Endothelial cell of umbilical vein (primary cell): ENCODE results near the gene CSNK1E. TPM values are rescaled to one million over a fixed set of nuclear protein-coding genes. Genes with fewer than 3 reads are reported as not detected.

Source experiments
- BruUV-seq: library from RNA; stranded (reverse); fragments of 400-500 nt; replicated peaks from 2 replicates; lab custom pipeline; 2021; lab: Mats Ljungman, UMichigan
- CTCF ChIA-PET: fragments of 300-600, 350-600 bp; sonication (Branson Sonifier 250); formaldehyde crosslinking; loops from one replicate; lab custom pipeline; 2021; ENCODE audit warnings: antibody characterized with exemption, inconsistent platforms; lab: Charles Lee
- POLR2A ChIA-PET: fragments of 300-600, 350-600 bp; sonication (Branson Sonifier 250); formaldehyde crosslinking; loops from one replicate; lab custom pipeline; 2021; ENCODE audit warnings: antibody characterized with exemption, inconsistent platforms; lab: Charles Lee
- DNase-seq: peaks from one replicate; pipeline ENCODE4 v3.0.0-alpha.2; 2011; ENCODE audit warnings: low read depth, low spot score
- FAIRE-seq: peaks from 2 replicates; lab custom pipeline; 2011; peaks lifted over from hg19 to GRCh38; lab: Jason Lieb, UNC
- H2AFZ ChIP-seq: 2 replicates; pipeline ENCODE4 v1.6.0; 2012; ENCODE audit warnings: low read depth, low read length, control low read depth, inconsistent platforms
- H3K27ac ChIP-seq: 2 replicates; pipeline ENCODE4 v1.5.1; 2011; ENCODE audit warnings: low read depth, mild to moderate bottlenecking, control low read depth, low read length, moderate library complexity; ENCODE audit not compliant: insufficient read depth
- H3K27me3 ChIP-seq, 2 experiments: 2 replicates each; pipeline versions ENCODE4 v1.6.0 to v1.6.1; 2011; ENCODE audit warnings: low read length in 2 of 2, mixed read lengths in 1 of 2; ENCODE audit not compliant: control insufficient read depth in 2 of 2, insufficient read depth in 2 of 2
- H3K36me3 ChIP-seq, 2 experiments: 2 replicates in 1 of 2; 3 replicates in 1 of 2; pipeline ENCODE4 v1.5.1; 2011; ENCODE audit warnings: low read length in 2 of 2, mild to moderate bottlenecking in 1 of 2, moderate library complexity in 1 of 2; ENCODE audit not compliant: control insufficient read depth in 2 of 2, insufficient read depth in 2 of 2; ENCODE audit errors: extremely low read depth in 1 of 2
- H3K4me1 ChIP-seq: 3 replicates; pipeline ENCODE4 v1.5.1; 2011; ENCODE audit warnings: mild to moderate bottlenecking, low read length; ENCODE audit not compliant: control insufficient read depth, insufficient read depth; ENCODE audit errors: extremely low read depth
- H3K4me2 ChIP-seq: 2 replicates; pipeline ENCODE4 v1.6.1; 2011; ENCODE audit warnings: low read length, control low read depth, mixed read lengths; ENCODE audit not compliant: insufficient read depth
- H3K4me3 ChIP-seq, 3 experiments: fragments of 200-600 bp in 1 of 3; sonication (generic), shearing (Covaris generic) in 1 of 3; replicated peaks in 1 of 3; 2 replicates each; pipeline ENCODE4 v1.5.1; 2011 to 2016; ENCODE audit warnings: control low read depth in 3 of 3, low read length in 3 of 3, mild to moderate bottlenecking in 2 of 3, inconsistent platforms in 1 of 3, low read depth in 1 of 3, moderate library complexity in 1 of 3; ENCODE audit not compliant: insufficient read depth in 1 of 3
- H3K79me2 ChIP-seq: 2 replicates; pipeline ENCODE4 v1.6.0; 2012; ENCODE audit warnings: low read length, inconsistent platforms; ENCODE audit not compliant: control insufficient read depth, insufficient read depth
- H3K9ac ChIP-seq: replicated peaks from 2 replicates; pipeline ENCODE3; 2011; ENCODE audit warnings: low read length, control low read depth; ENCODE audit not compliant: insufficient read depth; ENCODE audit errors: extremely low read depth
- H3K9me1 ChIP-seq: replicated peaks from 3 replicates; pipeline ENCODE4 v1.6.0; 2011; ENCODE audit warnings: mild to moderate bottlenecking, low read length; ENCODE audit not compliant: control insufficient read depth, insufficient read depth; ENCODE audit errors: extremely low read depth
- H3K9me3 ChIP-seq: replicated peaks from 2 replicates; pipeline ENCODE4 v1.5.1; 2012; ENCODE audit warnings: low read length, inconsistent platforms; ENCODE audit not compliant: control insufficient read depth, insufficient read depth
- H4K20me1 ChIP-seq: replicated peaks from 2 replicates; pipeline ENCODE3; 2011; ENCODE audit warnings: mild to moderate bottlenecking, low read length; ENCODE audit not compliant: control insufficient read depth, insufficient read depth; ENCODE audit errors: extremely low read depth
- EZH2 ChIP-seq: IDR thresholded peaks from 2 replicates; pipeline ENCODE4 v1.6.1; 2012; ENCODE audit warnings: borderline replicate concordance, low read depth, mild to moderate bottlenecking, moderate library complexity, low read length, inconsistent platforms; ENCODE audit not compliant: severe bottlenecking
- FOS ChIP-seq: IDR thresholded peaks from 2 replicates; pipeline ENCODE4 v1.6.1; 2011; ENCODE audit warnings: mild to moderate bottlenecking, low read length, moderate library complexity, borderline replicate concordance; ENCODE audit not compliant: insufficient read depth
- GATA2 ChIP-seq: IDR thresholded peaks from 2 replicates; pipeline ENCODE4 v1.7.0; 2011; ENCODE audit warnings: low read depth, mild to moderate bottlenecking, moderate library complexity, mixed read lengths, low read length; ENCODE audit not compliant: insufficient read length, insufficient read depth
- JUN ChIP-seq: IDR thresholded peaks from 2 replicates; pipeline ENCODE4 v1.6.1; 2011; ENCODE audit warnings: borderline replicate concordance, low read depth; ENCODE audit not compliant: insufficient read length, insufficient read depth
- MAX ChIP-seq: IDR thresholded peaks from 2 replicates; pipeline ENCODE4 v1.6.1; 2011; ENCODE audit not compliant: insufficient read depth, insufficient read length
- MYC ChIP-seq: IDR thresholded peaks from one replicate; pipeline ENCODE4 v1.6.1; 2011; ENCODE audit warnings: mild to moderate bottlenecking, low read depth, low read length
- POLR2A ChIP-seq: IDR thresholded peaks from 2 replicates; pipeline ENCODE4 v1.6.1; 2012; ENCODE audit warnings: low read depth, mild to moderate bottlenecking, control low read depth, low read length
- POLR2AphosphoS5 ChIP-seq: IDR thresholded peaks from 2 replicates; pipeline ENCODE4 v1.6.1; 2012; ENCODE audit warnings: low read depth, mild to moderate bottlenecking, control low read depth, low read length, moderate library complexity; ENCODE audit not compliant: insufficient read depth
- dilution Hi-C: fragments of 300-500 bp; cut with MboI; formaldehyde crosslinking; loops from one replicate; pipeline ENCODE4 v1.15.0; 2019; ENCODE audit warnings: low sequenced_read_pairs; ENCODE audit not compliant: extremely low pct_ligation_motif_present
- intact Hi-C: fragments of 100-400 bp; cut with micrococcal nuclease; formaldehyde crosslinking; loops from one replicate; pipeline ENCODE4 v1.10.0; 2022
- polyA plus RNA-seq, 4 experiments: library from polyadenylated mRNA; depleted of rRNA in 3 of 4; stranded (reverse) in 3 of 4; unstranded in 1 of 4; fragments of >200 nt; gene quantifications; 2 replicates each; pipeline versions ENCODE4 v1.2.1 to v1.2.3, GENCODE V29; 2011 to 2012; ENCODE audit warnings: missing spikeins in 1 of 4
- total RNA-seq: library from RNA; stranded (reverse); gene quantifications from 2 replicates; pipeline ENCODE4 v1.2.3, GENCODE V29; 2021
- TF ChIP-seq, protein P1 (sequence below), 2 donors: IDR thresholded peaks; 1 replicate in 1 of 2; 2 replicates in 1 of 2; pipeline ENCODE4 v1.5.1; 2011; ENCODE audit warnings: low read length in 2 of 2, mild to moderate bottlenecking in 2 of 2, moderate library complexity in 2 of 2, control low read depth in 1 of 2, inconsistent platforms in 1 of 2, low read depth in 1 of 2; ENCODE audit not compliant: insufficient read depth in 1 of 2; ENCODE audit errors: extremely low read depth in 1 of 2

The CSNK1E gene
- total and polyA plus RNA-seq, 2 donors (not counting 3 experiments of a cell fraction or from before 2014, with no cell fraction given), result 259 to 262 TPM

DNA sequence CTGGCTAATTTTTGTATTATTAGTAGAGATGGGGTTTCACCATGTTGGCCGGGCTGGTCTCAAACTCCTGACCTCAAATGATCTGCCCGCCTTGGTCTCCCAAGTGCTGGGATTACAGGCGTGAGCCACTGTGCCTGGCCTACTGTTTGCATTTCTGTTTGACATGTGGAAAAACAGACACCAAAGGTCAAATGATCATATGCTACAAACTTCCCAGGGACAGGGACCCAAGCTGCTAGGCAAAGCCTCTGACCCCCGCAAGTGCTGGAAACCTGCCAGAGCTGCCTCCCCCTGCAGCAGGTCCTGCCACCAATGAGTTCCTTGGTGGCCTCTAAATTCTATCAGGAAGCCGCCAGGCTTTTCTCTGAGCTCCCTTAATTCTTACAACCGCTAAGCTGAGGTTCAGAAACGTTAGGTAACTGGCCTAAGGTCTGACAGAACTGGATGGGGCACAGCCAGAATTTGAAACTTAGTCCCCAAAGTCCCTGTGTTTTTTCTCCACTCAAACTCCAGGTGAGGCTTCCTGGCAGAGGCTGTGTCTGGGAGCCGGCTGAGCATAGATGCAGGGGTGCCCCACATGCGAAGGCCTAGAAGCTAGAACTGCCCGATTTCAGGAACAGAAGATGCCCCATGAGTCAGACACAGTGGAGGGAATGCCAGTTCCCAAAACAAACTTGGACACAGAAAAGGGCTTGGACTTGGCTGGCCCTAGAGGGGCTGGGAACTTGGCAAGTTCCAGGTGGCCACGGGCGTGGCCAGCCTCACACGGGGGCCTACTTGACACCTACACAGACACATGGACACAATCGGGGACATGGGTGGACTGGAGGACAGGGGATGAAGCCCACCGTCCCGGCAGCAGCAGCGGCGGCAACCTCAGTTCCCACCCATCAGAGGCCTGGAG lies 7.4 kb downstream of the CSNK1E start:
- BruUV-seq, result no TSS peak
- dilution Hi-C loops, result no loop called here
- FAIRE-seq, result no peak
- Histone ChIP-seq H3K27me3 (no peaks in the 10 kb centered on the region), H4K20me1 (peaks cover 8% of the 10 kb centered on the region), H3K9me1 (no peaks in the 10 kb centered on the region), H2AFZ (no peak overlapping the region), H3K4me3 (no peak overlapping the region), H3K27ac (no peak overlapping the region), H3K4me2 (no peak overlapping the region), H3K9me3 (no peaks in the 10 kb centered on the region), H3K79me2 (peaks cover 98% of the 10 kb centered on the region), H3K36me3 (peaks cover 8 to 39% of the 10 kb centered on the region in 2 experiments), H3K4me1 (peaks cover 46% of the 10 kb centered on the region), H3K9ac (no peak overlapping the region)
- ChIA-PET POLR2A (interaction anchor here (0.5 kb wide), 1 partner anchor 396 kb away, joined by 3 read pairs; the partner anchor contains the start of gene GTPBP1), CTCF (no interaction called here)
- intact Hi-C loops, result loop anchor here (5.0 to 10.0 kb wide), 2 partner anchors 38 to 255 kb away; partner anchors contain the start of genes PICK1 and TMEM184B
- no peak for DNase-seq
- TF ChIP-seq EZH2 (no peak), GATA2 (no peak), POLR2AphosphoS5 (no peak), FOS (no peak), MYC (no peak), MAX (no peak), POLR2A (no peak), JUN (no peak)
- TF ChIP-seq, protein P1, sequence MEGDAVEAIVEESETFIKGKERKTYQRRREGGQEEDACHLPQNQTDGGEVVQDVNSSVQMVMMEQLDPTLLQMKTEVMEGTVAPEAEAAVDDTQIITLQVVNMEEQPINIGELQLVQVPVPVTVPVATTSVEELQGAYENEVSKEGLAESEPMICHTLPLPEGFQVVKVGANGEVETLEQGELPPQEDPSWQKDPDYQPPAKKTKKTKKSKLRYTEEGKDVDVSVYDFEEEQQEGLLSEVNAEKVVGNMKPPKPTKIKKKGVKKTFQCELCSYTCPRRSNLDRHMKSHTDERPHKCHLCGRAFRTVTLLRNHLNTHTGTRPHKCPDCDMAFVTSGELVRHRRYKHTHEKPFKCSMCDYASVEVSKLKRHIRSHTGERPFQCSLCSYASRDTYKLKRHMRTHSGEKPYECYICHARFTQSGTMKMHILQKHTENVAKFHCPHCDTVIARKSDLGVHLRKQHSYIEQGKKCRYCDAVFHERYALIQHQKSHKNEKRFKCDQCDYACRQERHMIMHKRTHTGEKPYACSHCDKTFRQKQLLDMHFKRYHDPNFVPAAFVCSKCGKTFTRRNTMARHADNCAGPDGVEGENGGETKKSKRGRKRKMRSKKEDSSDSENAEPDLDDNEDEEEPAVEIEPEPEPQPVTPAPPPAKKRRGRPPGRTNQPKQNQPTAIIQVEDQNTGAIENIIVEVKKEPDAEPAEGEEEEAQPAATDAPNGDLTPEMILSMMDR (IDR thresholded peaks at IDR 0.05; ENCODE audit: extremely low read depth in 1 of 2, insufficient read depth in 1 of 2, low read depth in 1 of 2, low read length in 2 of 2), result no peak
